ENCODE measurements around the gene ASTL.

Gene ASTL

GRCh38 chr2:96111823-96112500 lies 26.3 kb downstream of the ASTL start:
- no peaks in the 10 kb centered on the region for H3K36me3 ChIP-seq (ENCODE audit: low read depth)
- DNase-seq (ENCODE audit: low spot score) (peak; percentile 40), ATAC-seq (ENCODE audit: low read depth) (peak; percentile 26; the same call in 1 of the 3 replicates)
- TF ChIP-seq CTCF (IDR thresholded peaks at IDR 0.05; ENCODE audit: poor library complexity, severe bottlenecking) = no peak
- no peaks in the 10 kb centered on the region for H3K4me1 ChIP-seq (ENCODE audit: insufficient read depth, poor library complexity, severe bottlenecking)
- no peaks in the 10 kb centered on the region for H3K27me3 ChIP-seq (ENCODE audit: insufficient read depth, poor library complexity, severe bottlenecking)
- H3K9me3 ChIP-seq (ENCODE audit: severe bottlenecking) = no peaks in the 10 kb centered on the region
- H3K4me3 ChIP-seq (ENCODE audit: severe bottlenecking) = no peak overlapping the region
- no peak overlapping the region for H3K27ac ChIP-seq (ENCODE audit: poor library complexity, severe bottlenecking)

DNA sequence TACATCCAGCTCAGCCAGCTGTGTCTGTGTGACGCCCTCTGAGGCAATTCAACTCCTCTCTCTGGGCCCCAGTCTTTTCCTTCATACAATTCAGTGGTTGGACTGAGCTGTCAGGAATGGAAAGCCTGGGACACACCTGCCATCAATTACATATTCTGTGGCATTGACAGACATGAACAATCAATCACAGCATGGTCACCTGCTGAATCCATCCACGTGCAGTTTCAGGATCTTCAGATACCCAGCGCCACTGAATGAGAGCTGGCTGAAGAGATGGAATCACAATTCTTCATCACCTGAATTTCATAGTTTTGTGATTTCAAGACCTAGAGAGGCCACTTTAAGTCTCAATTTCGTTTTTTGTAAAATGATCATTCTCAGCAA lies 27.1 kb downstream of the ASTL start:
- DNase-seq (ENCODE audit: low spot score) = no peak
- Histone ChIP-seq H3K4me3 (ENCODE audit: severe bottlenecking) (no peak overlapping the region), H3K36me3 (ENCODE audit: low read depth) (no peaks in the 10 kb centered on the region), H3K4me1 (ENCODE audit: insufficient read depth, poor library complexity, severe bottlenecking) (no peaks in the 10 kb centered on the region), H3K27me3 (ENCODE audit: insufficient read depth, poor library complexity, severe bottlenecking) (no peaks in the 10 kb centered on the region), H3K9me3 (ENCODE audit: severe bottlenecking) (no peaks in the 10 kb centered on the region), H3K27ac (ENCODE audit: poor library complexity, severe bottlenecking) (no peak overlapping the region)
- no peak for TF ChIP-seq CTCF (IDR thresholded peaks at IDR 0.05; ENCODE audit: poor library complexity, severe bottlenecking)
- no peak for ATAC-seq (ENCODE audit: low read depth)

DNA sequence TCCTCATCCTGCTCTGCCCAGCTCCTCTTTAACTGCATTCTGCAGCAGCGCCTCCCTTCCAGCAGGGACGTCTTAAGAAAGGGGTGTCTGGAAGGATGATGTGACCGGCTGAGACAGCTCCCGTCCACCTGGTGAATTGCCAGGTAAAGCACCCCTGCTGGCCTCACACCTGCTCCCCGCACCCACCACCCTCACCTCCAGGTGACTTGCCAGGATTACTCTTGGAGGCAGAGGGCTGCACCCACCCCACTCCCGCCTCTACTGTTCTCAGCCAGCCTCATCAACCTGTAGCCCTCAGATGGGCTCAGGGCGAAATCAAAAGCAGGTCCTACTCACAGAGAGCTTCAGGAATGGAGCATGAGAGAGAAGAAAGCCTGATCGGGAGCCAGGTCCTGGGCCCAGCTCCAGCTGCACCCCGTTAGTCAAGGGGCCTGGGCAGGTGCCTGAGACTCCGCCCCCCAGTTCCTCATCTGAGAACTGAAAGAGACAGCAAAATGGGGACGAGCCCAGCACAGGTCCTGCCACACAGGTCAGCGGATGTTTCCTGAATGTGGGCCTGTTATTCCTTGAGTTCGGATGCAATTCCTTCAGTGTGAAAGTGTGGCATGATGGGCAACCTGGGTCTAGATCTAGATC lies 27.6 kb downstream of the ASTL start:
- DNase-seq (ENCODE audit: low spot score) (peak; percentile 34), ATAC-seq (ENCODE audit: low read depth) (no peak; the same call in 2 of the 3 replicates)
- no peak for TF ChIP-seq CTCF (IDR thresholded peaks at IDR 0.05; ENCODE audit: poor library complexity, severe bottlenecking)
- H3K9me3 ChIP-seq (ENCODE audit: severe bottlenecking) = no peaks in the 10 kb centered on the region
- H3K36me3 ChIP-seq (ENCODE audit: low read depth) = no peaks in the 10 kb centered on the region
- no peaks in the 10 kb centered on the region for H3K4me1 ChIP-seq (ENCODE audit: insufficient read depth, poor library complexity, severe bottlenecking)
- no peak overlapping the region for H3K27ac ChIP-seq (ENCODE audit: poor library complexity, severe bottlenecking)
- no peaks in the 10 kb centered on the region for H3K27me3 ChIP-seq (ENCODE audit: insufficient read depth, poor library complexity, severe bottlenecking)
- H3K4me3 ChIP-seq (ENCODE audit: severe bottlenecking) = no peak overlapping the region

DNA sequence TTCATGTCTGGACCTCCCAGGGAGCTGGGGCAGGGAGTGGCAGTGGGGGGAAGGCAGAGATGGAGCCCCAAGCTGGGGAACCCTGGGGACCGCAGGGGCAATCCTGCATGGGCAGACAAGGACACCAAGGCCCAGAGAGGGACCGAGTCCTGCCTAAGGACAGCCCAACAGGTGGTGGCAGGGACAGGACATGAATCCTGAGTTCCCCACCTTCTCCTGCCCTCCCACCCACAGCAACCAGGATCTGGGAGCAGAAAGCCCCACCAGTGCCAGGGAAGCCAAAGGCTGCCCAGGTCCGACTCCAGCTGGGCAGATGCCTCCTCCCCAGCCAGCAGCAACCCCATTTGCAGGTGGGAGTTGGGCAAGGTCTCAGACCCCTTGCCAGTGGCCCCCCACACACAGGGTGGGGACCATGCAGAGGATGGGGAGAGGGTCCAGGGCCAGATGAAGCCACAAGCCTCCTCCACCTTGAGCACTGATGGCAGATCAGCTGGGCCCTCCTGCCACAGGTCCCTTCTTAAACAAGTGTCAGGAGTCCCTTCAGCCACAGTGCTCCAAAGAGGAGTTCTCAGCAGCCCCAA lies 28.3 kb downstream of the ASTL start:
- H3K27ac ChIP-seq (ENCODE audit: poor library complexity, severe bottlenecking) = no peak overlapping the region
- no peaks in the 10 kb centered on the region for H3K4me1 ChIP-seq (ENCODE audit: insufficient read depth, poor library complexity, severe bottlenecking)
- ATAC-seq (ENCODE audit: low read depth) (no peak), DNase-seq (ENCODE audit: low spot score) (peak; percentile 40)
- no peaks in the 10 kb centered on the region for H3K27me3 ChIP-seq (ENCODE audit: insufficient read depth, poor library complexity, severe bottlenecking)
- no peak for TF ChIP-seq CTCF (IDR thresholded peaks at IDR 0.05; ENCODE audit: poor library complexity, severe bottlenecking)
- H3K4me3 ChIP-seq (ENCODE audit: severe bottlenecking) = no peak overlapping the region
- peaks cover 2% of the 10 kb centered on the region for H3K9me3 ChIP-seq (ENCODE audit: severe bottlenecking)
- H3K36me3 ChIP-seq (ENCODE audit: low read depth) = no peaks in the 10 kb centered on the region

DNA sequence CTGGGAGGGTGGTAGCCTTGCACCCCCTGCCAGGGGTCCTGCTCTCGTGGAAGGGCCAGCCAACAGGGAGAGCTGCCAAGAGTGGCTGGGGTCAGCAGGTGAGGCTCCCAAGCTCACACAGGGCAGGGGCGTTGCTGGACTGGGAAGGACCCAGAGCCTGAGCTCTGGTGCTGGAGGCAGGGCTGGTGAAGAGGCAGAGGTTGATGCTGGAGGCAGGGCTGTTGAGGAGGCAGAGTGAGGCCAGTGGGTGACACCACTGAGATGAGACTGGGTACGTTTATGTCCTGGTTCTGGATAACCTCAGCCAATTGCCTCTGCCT lies 29.0 kb downstream of the ASTL start:
- TF ChIP-seq CTCF (IDR thresholded peaks at IDR 0.05; ENCODE audit: poor library complexity, severe bottlenecking) = no peak
- peaks cover 2% of the 10 kb centered on the region for H3K9me3 ChIP-seq (ENCODE audit: severe bottlenecking)
- H3K27me3 ChIP-seq (ENCODE audit: insufficient read depth, poor library complexity, severe bottlenecking) = no peaks in the 10 kb centered on the region
- ATAC-seq (ENCODE audit: low read depth) = no peak
- H3K4me1 ChIP-seq (ENCODE audit: insufficient read depth, poor library complexity, severe bottlenecking) = no peaks in the 10 kb centered on the region
- no peak overlapping the region for H3K27ac ChIP-seq (ENCODE audit: poor library complexity, severe bottlenecking)
- H3K36me3 ChIP-seq (ENCODE audit: low read depth) = no peaks in the 10 kb centered on the region
- no peak overlapping the region for H3K4me3 ChIP-seq (ENCODE audit: severe bottlenecking)
- peak; percentile 48 for DNase-seq (ENCODE audit: low spot score)

Measured in RWPE2 (cell line).